ENCODE results near the gene SCRG1. TPM values are rescaled to one million over a fixed set of nuclear protein-coding genes. Genes with fewer than 3 reads are reported as not detected.

SCRG1 gene
- total RNA-seq, 2 donors from 2014 or later = 0.80 TPM; not detected in 1

GRCh38 chr4:173346074-173346473 lies 52.8 kb downstream of the SCRG1 start:
- no peak overlapping the region for H3K4me3 ChIP-seq
- no peak overlapping the region for H3K27ac ChIP-seq
- no peaks in the 10 kb centered on the region for H3K4me1 ChIP-seq
- no peaks in the 10 kb centered on the region for H3K36me3 ChIP-seq
- TF ChIP-seq CTCF (IDR thresholded peaks at IDR 0.05) = no peak
- intact Hi-C loops (cut with DNase I) = no loop called here
- H3K9me3 ChIP-seq = no peaks in the 10 kb centered on the region
- no peaks in the 10 kb centered on the region for H3K27me3 ChIP-seq
- no peak overlapping the region for H3K9ac ChIP-seq (ENCODE audit: low read depth in 2 of 2, low read length in 2 of 2)
- DNase-seq = no peak

- DNase-seq = no peak
- no peak for TF ChIP-seq CTCF (IDR thresholded peaks at IDR 0.05)
- H3K4me3 ChIP-seq = no peak overlapping the region
- no peaks in the 10 kb centered on the region for H3K27me3 ChIP-seq
- no peak overlapping the region for H3K9ac ChIP-seq (ENCODE audit: low read depth in 2 of 2, low read length in 2 of 2)
- no peaks in the 10 kb centered on the region for H3K9me3 ChIP-seq
- no peak overlapping the region for H3K27ac ChIP-seq
- no peaks in the 10 kb centered on the region for H3K36me3 ChIP-seq
- intact Hi-C loops (cut with DNase I) = no loop called here
- no peaks in the 10 kb centered on the region for H3K4me1 ChIP-seq
Observed at GRCh38 chr4:173345648-173346047, 53.3 kb downstream of the SCRG1 start.

- Histone ChIP-seq H3K27ac (no peak overlapping the region), H3K4me1 (no peaks in the 10 kb centered on the region), H3K4me3 (no peak overlapping the region), H3K9ac (ENCODE audit: low read depth in 2 of 2, low read length in 2 of 2) (no peak overlapping the region), H3K27me3 (no peaks in the 10 kb centered on the region), H3K9me3 (no peaks in the 10 kb centered on the region), H3K36me3 (no peaks in the 10 kb centered on the region)
- DNase-seq = no peak
- intact Hi-C loops (cut with DNase I) = no loop called here
- no peak for TF ChIP-seq CTCF (IDR thresholded peaks at IDR 0.05)
Observed at GRCh38 chr4:173343832-173344397, 55.0 kb downstream of the SCRG1 start.

GRCh38 chr4:173337463-173337862 lies 61.5 kb downstream of the SCRG1 start:
- intact Hi-C loops (cut with DNase I) = no loop called here
- Histone ChIP-seq H3K9me3 (no peaks in the 10 kb centered on the region), H3K4me1 (no peaks in the 10 kb centered on the region), H3K36me3 (no peaks in the 10 kb centered on the region), H3K27me3 (no peaks in the 10 kb centered on the region), H3K27ac (no peak overlapping the region), H3K9ac (ENCODE audit: low read depth in 2 of 2, low read length in 2 of 2) (no peak overlapping the region), H3K4me3 (no peak overlapping the region)
- DNase-seq = no peak
- TF ChIP-seq CTCF (IDR thresholded peaks at IDR 0.05) = no peak

- DNase-seq = peak; percentile 87
- Histone ChIP-seq H3K9ac (ENCODE audit: low read depth in 2 of 2, low read length in 2 of 2) (peak overlapping the region; percentile 64 to 88), H3K4me1 (no peaks in the 10 kb centered on the region), H3K4me3 (peak overlapping the region; percentile 91), H3K9me3 (no peaks in the 10 kb centered on the region), H3K27me3 (no peaks in the 10 kb centered on the region), H3K36me3 (no peaks in the 10 kb centered on the region), H3K27ac (peak overlapping the region; percentile 100)
- intact Hi-C loops (cut with DNase I) = loop anchor here (5.0 kb wide), 1 partner anchor 37 kb away; the partner anchor contains the start of gene SAP30
- no peak for TF ChIP-seq CTCF (IDR thresholded peaks at IDR 0.05)
Observed at GRCh38 chr4:173334891-173335752, 63.8 kb downstream of the SCRG1 start.

Other genes with a start within 250 kb of the SCRG1 start
- 100 to 1,000 TPM in 1 of 2 donors, 10 to 100 TPM in 1; 83.5 to 138 TPM for gene GALNT7, start 230.3 kb downstream of the SCRG1 start, total RNA-seq
- 100 to 1,000 TPM in 1 of 2 donors, 10 to 100 TPM in 1; 94.3 to 246 TPM for gene HMGB2, start 64.8 kb downstream of the SCRG1 start, total RNA-seq
- gene SAP30, start 28.2 kb downstream of the SCRG1 start, total RNA-seq = 10 to 100 TPM; 18.8 to 20.0 TPM
- 1 to 10 TPM; 1.6 to 9.4 TPM for gene HAND2, start 131.1 kb upstream of the SCRG1 start, total RNA-seq

Measured in colonic mucosa (tissue), 4 donors.